Caco-2 (cell line): Measurements from ENCODE around the gene CCDC188. TPM values are rescaled to one million over a fixed set of nuclear protein-coding genes. Genes with fewer than 3 reads are reported as not detected.

Source experiments
- BruUV-seq: library from RNA; stranded (reverse); fragments of 400-500 nt; replicated peaks from 2 replicates; lab custom pipeline; 2021; lab: Mats Ljungman, UMichigan
- CTCF ChIA-PET: fragments of 300-600 bp; sonication (Branson Sonifier 250); formaldehyde crosslinking; loops from one replicate; lab custom pipeline; 2022; ENCODE audit warnings: antibody characterized with exemption; lab: Charles Lee
- POLR2A ChIA-PET: fragments of 300-600 bp; sonication (Branson Sonifier 250); formaldehyde crosslinking; loops from one replicate; lab custom pipeline; 2022; ENCODE audit warnings: antibody characterized with exemption; lab: Charles Lee
- DNase-seq, 2 experiments: peaks; one replicate each; pipeline versions ENCODE4 v3.0.0 to v3.0.0-alpha.2; 2020 to 2022
- H3K27me3 ChIP-seq: replicated peaks from 2 replicates; pipeline ENCODE4 v1.6.0; 2011; ENCODE audit warnings: low read length; ENCODE audit not compliant: control insufficient read depth, insufficient read depth
- H3K36me3 ChIP-seq: 2 replicates; pipeline ENCODE4 v1.5.1; 2011; ENCODE audit warnings: low read length; ENCODE audit not compliant: control insufficient read depth, insufficient read depth
- H3K4me1 ChIP-seq: fragments of 250-450 bp; sonication (Bioruptor Pico); 2 replicates; pipeline ENCODE4 v1.5.1; 2020; ENCODE audit warnings: mild to moderate bottlenecking
- H3K4me3 ChIP-seq: 2 replicates; pipeline ENCODE4 v1.5.1; 2011; ENCODE audit warnings: low read depth, mild to moderate bottlenecking, control low read depth, low read length
- H3K9me3 ChIP-seq: fragments of 250-450 bp; sonication (Bioruptor Pico); 2 replicates; pipeline ENCODE4 v1.5.1; 2020; ENCODE audit warnings: mild to moderate bottlenecking, moderate library complexity
- H3K27ac Mint-ChIP-seq: one replicate; pipeline ENCODE4 v1.8.0; 2022; ENCODE audit warnings: mixed read lengths; ENCODE audit not compliant: unreplicated experiment
- H3K27me3 Mint-ChIP-seq: one replicate; pipeline ENCODE4 v1.8.0; 2022; ENCODE audit warnings: mixed read lengths; ENCODE audit not compliant: insufficient read depth, unreplicated experiment
- H3K36me3 Mint-ChIP-seq: one replicate; pipeline ENCODE4 v1.8.0; 2022; ENCODE audit warnings: mild to moderate bottlenecking, mixed read lengths; ENCODE audit not compliant: insufficient read depth, unreplicated experiment
- H3K4me1 Mint-ChIP-seq: one replicate; pipeline ENCODE4 v1.8.0; 2022; ENCODE audit warnings: low read depth, mixed read lengths; ENCODE audit not compliant: unreplicated experiment
- H3K4me3 Mint-ChIP-seq: one replicate; pipeline ENCODE4 v1.8.0; 2022; ENCODE audit warnings: mild to moderate bottlenecking, moderate library complexity, mixed read lengths; ENCODE audit not compliant: unreplicated experiment
- H3K9me3 Mint-ChIP-seq: one replicate; pipeline ENCODE4 v1.8.0; 2022; ENCODE audit warnings: mixed read lengths; ENCODE audit not compliant: unreplicated experiment
- intact Hi-C: fragments of 100-400 bp; cut with micrococcal nuclease; formaldehyde crosslinking; loops from one replicate; pipeline ENCODE4 v1.10.0; 2022; ENCODE audit not compliant: unreplicated experiment
- total RNA-seq: library from RNA; stranded (reverse); gene quantifications from 2 replicates; pipeline ENCODE4 v1.2.3, GENCODE V29; 2022
- TF ChIP-seq, protein P1 (sequence below), 2 experiments: fragments of 200-600 bp in 1 of 2; IDR thresholded peaks; 1 replicate in 1 of 2; 2 replicates in 1 of 2; pipeline versions ENCODE4 v1.5.1 to v1.8.0; 2011 to 2022; ENCODE audit warnings: antibody characterized with exemption in 1 of 2, control low read depth in 1 of 2, inconsistent platforms in 1 of 2, low read depth in 1 of 2, low read length in 1 of 2, mild to moderate bottlenecking in 1 of 2, moderate library complexity in 1 of 2; ENCODE audit not compliant: insufficient read depth in 1 of 2, severe bottlenecking in 1 of 2, unreplicated experiment in 1 of 2

CCDC188 gene
- total RNA-seq, 1 experiment from 2014 or later, result not detected

DNA sequence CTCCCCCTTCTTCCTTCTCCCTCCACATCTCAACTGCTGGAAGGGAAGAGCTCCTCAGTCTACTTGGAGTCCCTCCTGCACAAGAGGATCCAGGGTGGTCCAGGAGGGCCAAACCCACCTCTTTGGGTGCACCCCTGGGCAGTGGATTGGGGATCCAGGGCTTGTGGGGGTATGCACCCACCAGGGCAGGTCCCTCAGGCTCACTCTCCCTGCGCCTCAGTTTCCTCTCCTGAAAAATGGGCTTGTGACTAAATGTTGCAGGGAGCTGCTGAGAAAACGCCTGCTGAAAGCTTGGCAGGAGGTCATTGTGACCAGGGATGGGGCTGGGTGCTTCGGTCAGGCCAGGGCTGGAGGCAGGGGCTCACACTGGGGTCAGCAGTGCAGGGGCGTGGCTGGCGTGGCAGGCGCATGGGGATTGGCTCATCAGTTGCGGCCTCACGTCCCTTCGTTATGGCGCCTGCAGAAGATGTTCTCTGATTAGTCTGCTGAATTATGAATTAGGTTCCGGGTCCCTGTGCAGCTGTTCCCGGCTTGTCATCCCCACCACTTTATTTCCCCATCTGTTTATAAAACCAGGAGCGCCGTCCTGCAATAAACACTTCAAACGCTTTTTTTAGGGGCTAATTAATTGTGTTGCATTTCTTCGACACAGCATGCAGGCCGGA, 25.7 kb upstream of the CCDC188 start:
- TF ChIP-seq, protein P1, sequence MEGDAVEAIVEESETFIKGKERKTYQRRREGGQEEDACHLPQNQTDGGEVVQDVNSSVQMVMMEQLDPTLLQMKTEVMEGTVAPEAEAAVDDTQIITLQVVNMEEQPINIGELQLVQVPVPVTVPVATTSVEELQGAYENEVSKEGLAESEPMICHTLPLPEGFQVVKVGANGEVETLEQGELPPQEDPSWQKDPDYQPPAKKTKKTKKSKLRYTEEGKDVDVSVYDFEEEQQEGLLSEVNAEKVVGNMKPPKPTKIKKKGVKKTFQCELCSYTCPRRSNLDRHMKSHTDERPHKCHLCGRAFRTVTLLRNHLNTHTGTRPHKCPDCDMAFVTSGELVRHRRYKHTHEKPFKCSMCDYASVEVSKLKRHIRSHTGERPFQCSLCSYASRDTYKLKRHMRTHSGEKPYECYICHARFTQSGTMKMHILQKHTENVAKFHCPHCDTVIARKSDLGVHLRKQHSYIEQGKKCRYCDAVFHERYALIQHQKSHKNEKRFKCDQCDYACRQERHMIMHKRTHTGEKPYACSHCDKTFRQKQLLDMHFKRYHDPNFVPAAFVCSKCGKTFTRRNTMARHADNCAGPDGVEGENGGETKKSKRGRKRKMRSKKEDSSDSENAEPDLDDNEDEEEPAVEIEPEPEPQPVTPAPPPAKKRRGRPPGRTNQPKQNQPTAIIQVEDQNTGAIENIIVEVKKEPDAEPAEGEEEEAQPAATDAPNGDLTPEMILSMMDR (IDR thresholded peaks at IDR 0.05; ENCODE audit: insufficient read depth in 1 of 2, low read depth in 1 of 2, low read length in 1 of 2, severe bottlenecking in 1 of 2, unreplicated experiment in 1 of 2), result no peak
- ChIA-PET CTCF (no interaction called here), POLR2A (no interaction called here)
- Mint-ChIP-seq H3K27me3 (no peaks in the 10 kb centered on the region), H3K27ac (no peak overlapping the region), H3K4me3 (no peak overlapping the region), H3K36me3 (no peaks in the 10 kb centered on the region), H3K4me1 (no peaks in the 10 kb centered on the region), H3K9me3 (no peaks in the 10 kb centered on the region)
- intact Hi-C loops, result no loop called here
- no TSS peak for BruUV-seq
- H3K4me1 ChIP-seq, result peaks cover 7% of the 10 kb centered on the region
- no peak for DNase-seq
- no peak overlapping the region for H3K4me3 ChIP-seq
- H3K36me3 ChIP-seq, result no peaks in the 10 kb centered on the region
- no peaks in the 10 kb centered on the region for H3K27me3 ChIP-seq
- no peaks in the 10 kb centered on the region for H3K9me3 ChIP-seq

DNA sequence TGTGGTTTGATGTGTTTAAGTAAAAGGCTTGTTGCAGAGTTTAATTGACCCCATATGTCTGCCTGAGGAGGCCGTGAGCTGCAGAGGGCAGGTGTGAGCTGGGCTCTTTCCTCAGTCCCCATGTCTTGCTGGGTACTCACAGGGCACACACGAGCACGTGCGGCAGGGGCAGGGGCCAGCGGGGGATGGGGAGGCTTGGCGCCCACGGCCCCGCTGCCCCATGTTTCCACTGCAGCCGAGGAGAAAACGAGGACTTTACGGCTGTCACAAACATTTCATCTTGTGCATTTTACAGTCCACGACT, 24.7 kb upstream of the CCDC188 start:
- H3K27me3 ChIP-seq, result no peaks in the 10 kb centered on the region
- intact Hi-C loops, result no loop called here

DNA sequence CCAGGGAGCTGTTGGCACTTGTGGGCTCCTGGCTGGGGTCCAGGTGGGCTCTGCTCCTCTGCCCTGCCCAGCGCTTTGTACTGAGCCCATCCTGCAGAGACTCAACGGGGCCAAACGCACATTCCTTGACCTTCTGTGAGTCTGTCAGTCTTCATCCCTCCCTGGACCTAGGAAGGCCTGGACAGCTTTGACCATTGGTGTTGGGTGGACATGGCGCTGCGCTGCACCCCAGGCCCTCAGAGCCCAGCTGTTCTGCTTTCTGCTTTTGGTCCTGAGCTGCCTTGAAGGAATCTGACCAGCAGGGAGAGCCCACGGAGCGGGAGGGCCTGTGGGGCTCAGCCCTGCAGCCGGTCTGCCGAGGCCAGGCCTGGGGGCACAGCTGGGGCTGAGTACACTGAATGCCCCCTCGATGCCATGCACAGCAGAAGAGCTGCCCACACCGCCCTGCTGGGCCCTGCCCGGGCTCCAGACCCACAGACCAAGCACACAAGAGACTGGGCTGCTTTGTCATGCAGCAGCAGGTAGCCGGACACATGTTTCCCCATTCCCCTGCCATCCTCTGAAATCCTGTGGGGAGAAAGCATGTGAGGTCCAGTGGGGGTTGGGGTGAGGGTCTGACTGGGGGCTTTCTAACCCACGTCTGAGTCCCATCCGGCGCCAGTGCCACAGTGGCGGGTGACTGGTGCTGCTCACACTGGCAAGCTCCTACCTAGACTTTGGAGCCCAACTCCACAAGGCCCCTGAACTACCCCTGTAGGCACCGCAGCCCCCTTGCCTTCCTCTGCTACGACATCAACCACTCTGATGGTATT, 24.1 kb upstream of the CCDC188 start:
- TF ChIP-seq, protein P1 (IDR thresholded peaks at IDR 0.05; ENCODE audit: insufficient read depth in 1 of 2, low read depth in 1 of 2, low read length in 1 of 2, severe bottlenecking in 1 of 2, unreplicated experiment in 1 of 2), result peak in 1 of 2 experiments; percentile 26
- BruUV-seq, result no TSS peak

More for the DNA sequence above, 24.7 kb upstream of the CCDC188 start:
- Mint-ChIP-seq H3K4me1 (no peaks in the 10 kb centered on the region), H3K27me3 (no peaks in the 10 kb centered on the region), H3K27ac (no peak overlapping the region), H3K9me3 (no peaks in the 10 kb centered on the region), H3K4me3 (no peak overlapping the region), H3K36me3 (no peaks in the 10 kb centered on the region)
- Histone ChIP-seq H3K9me3 (no peaks in the 10 kb centered on the region), H3K36me3 (no peaks in the 10 kb centered on the region), H3K4me3 (no peak overlapping the region), H3K4me1 (peaks cover 7% of the 10 kb centered on the region)
- no TSS peak for BruUV-seq
- ChIA-PET CTCF (interaction anchor here (1.6 kb wide), 1 partner anchor 63 kb away, joined by 8 read pairs; no protein-coding TSS in a partner anchor), POLR2A (no interaction called here)
- TF ChIP-seq, protein P1 (IDR thresholded peaks at IDR 0.05; ENCODE audit: insufficient read depth in 1 of 2, low read depth in 1 of 2, low read length in 1 of 2, severe bottlenecking in 1 of 2, unreplicated experiment in 1 of 2), result no peak
- no peak for DNase-seq

More for the DNA sequence above, 24.1 kb upstream of the CCDC188 start:
- Mint-ChIP-seq H3K4me1 (no peaks in the 10 kb centered on the region), H3K36me3 (no peaks in the 10 kb centered on the region), H3K4me3 (no peak overlapping the region), H3K27me3 (no peaks in the 10 kb centered on the region), H3K27ac (no peak overlapping the region), H3K9me3 (no peaks in the 10 kb centered on the region)
- DNase-seq, result no peak
- peaks cover 7% of the 10 kb centered on the region for H3K4me1 ChIP-seq
- H3K36me3 ChIP-seq, result no peaks in the 10 kb centered on the region
- ChIA-PET CTCF (interaction anchor here (0.6 to 1.6 kb wide), 3 partner anchors 18 to 110 kb away, joined by 4 to 8 read pairs (median 4); no protein-coding TSS in a partner anchor), POLR2A (no interaction called here)
- H3K9me3 ChIP-seq, result no peaks in the 10 kb centered on the region
- H3K4me3 ChIP-seq, result no peak overlapping the region
- intact Hi-C loops, result no loop called here
- H3K27me3 ChIP-seq, result no peaks in the 10 kb centered on the region
